Retina (tissue), 1 donor: ENCODE results near the gene MNT.

ENCODE experiments used
- DNase-seq: peaks from one replicate; pipeline ENCODE4 v3.0.0-alpha.2; 2016

MNT gene

DNA sequence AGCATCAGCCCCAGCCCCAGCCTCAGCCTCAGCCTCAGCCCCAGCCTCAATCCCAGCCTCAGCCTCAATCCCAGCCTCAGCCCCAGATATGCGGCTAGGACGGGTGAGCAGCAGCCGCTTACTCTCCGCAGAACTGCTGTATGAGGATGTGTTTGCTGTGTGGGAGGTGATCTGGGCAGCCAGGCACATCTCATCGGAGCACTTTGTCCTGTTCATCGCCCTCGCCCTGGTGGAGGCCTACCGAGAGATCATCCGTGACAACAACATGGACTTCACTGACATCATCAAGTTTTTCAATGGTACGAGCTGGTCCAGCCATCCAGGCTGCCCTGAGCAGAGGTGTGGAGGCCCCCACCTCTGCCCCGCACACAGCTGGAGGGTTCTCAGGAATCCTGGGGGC, 22.0 kb downstream of the MNT start:
- no peak for DNase-seq

- no peak for DNase-seq
These were observed 23.2 kb downstream of the MNT start for GRCh38 chr17:2377659-2378058.

DNA sequence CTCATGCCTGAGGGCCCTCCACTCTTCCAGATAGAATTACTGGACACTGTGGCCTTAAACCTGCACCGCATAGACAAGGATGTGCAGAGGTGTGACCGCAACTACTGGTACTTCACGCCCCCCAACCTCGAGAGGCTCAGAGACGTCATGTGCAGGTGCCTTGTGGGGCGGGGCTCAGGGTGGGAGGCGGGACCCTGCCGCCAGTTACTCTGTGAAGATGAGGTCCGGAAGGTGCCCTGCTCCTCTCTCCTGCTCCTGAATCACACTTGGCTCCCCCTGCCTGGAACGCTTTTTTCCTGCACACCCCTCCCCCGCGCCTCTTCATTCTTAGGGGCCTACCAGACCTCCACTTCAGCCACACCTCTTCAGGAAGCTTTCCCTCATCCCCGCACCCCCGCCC, 24.8 kb downstream of the MNT start:
- no peak for DNase-seq

GRCh38 chr17:2375406-2375805, 25.5 kb downstream of the MNT start:
- DNase-seq: no peak

DNA sequence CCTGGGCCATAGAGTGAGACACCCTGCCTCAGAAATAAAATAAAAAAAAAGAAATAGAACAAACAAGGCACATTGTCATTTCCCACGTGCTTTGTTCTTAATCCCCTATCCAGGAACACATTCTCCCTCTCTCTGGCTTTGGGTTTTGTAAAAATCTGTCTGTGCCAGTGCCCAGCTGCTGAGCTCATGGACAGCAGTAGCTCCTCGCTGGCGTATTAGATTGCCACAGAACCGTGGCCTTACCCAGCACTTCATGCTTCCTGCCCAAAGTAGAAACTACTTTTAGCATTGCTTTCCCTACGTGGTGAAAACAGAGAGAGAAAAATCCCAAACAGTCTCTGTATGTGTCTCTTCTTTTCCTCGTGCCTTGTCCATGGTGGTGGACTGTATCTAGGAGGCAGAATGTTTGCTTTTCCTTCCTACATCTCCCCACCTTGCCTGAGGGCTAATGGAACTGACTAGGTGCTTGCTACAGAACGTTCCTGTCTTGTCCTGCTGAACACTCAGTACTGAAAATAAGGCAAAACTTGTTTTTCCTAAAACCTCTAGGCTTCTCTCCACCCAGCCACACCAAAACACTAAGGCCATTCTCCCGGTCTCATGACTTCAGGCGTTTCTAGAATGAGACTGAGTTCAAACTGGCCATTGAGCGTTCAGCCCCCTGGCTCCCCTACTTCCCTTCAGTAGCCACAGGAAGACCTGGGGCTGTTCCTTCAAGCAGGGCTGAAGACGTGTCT, 26.1 kb downstream of the MNT start:
- DNase-seq: no peak

DNA sequence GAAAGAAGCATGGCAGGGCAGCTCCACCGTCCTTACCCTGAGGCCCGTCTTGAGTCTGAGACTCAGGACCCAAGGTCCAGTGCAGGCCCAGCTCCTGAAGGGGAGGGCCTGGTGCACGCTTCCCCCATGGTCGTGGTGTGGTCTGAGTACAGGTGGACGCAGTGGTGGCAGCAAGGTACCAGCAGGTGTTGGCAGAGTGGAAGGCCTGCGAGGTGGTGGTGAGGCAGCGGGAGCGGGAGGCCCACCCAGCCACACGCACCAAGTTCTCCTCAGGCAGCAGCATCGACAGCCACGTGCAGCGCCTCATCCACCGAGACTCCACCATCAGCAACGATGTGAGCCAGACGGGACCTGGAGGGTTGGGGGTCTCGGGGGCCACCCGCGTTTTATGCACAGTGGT, 27.7 kb downstream of the MNT start:
- no peak for DNase-seq

DNA sequence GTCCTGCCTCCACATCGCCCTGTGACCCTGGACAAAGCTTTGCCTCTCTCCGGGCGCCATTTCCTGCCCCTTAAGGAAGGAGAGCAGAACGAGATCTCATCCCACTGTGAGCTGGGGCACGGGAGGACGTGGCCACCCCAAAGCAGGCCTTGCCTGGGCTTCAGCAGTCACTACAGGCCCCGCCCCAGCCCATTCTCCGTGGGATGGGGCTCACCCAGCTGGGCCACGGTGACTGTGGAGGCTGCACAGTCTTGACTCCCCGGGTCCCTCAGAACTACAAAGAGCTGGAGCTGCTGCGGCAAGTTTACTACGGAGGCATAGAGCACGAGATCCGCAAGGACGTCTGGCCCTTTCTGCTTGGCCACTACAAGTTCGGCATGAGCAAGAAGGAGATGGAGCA, 28.2 kb downstream of the MNT start:
- DNase-seq: no peak

DNA sequence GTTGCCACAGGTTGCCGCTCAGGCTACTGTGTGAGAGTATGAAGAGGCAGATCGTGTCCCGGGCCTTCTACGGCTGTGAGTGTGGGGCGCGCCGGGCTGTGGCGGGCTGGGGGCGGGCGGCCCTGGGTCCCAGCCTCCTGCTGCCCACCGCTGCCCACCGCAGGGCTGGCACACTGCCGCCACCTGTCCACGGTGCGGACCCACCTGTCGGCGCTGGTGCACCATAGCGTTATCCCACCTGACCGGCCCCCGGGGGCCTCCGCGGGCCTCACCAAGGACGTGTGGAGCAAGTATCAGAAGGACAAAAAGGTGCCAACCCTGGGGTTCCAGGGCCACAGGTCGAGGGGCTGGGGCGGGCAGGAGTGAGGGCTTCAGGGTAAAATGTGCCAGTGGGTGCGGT, 28.7 kb downstream of the MNT start:
- DNase-seq: no peak

- no peak for DNase-seq
These were observed 29.4 kb downstream of the MNT start for GRCh38 chr17:2371183-2372130.

GRCh38 chr17:2370211-2370589, 30.7 kb downstream of the MNT start:
- DNase-seq: no peak

- no peak for DNase-seq
These were observed 31.2 kb downstream of the MNT start for GRCh38 chr17:2369551-2370210.

GRCh38 chr17:2369039-2369438, 31.8 kb downstream of the MNT start:
- DNase-seq: no peak

DNA sequence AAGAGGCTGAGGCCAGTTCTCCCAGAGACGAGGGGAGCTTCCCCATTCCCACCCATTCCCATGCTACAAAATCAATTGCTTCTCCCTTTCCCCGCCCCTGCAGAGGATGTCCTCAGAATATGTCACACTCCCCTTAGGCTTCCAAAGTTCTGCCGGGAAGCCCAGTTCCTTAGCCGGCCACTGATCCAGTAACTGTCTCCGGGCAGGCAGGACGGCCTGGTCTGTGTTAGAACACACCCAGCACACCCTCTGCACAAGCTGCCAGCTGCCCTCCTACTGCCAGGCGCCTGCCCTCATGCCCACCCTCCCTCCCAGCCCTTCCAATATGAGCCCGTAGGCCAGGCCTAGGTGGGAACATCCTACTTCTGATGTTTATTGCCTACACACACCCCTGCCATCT, 32.5 kb downstream of the MNT start:
- DNase-seq: no peak

DNA sequence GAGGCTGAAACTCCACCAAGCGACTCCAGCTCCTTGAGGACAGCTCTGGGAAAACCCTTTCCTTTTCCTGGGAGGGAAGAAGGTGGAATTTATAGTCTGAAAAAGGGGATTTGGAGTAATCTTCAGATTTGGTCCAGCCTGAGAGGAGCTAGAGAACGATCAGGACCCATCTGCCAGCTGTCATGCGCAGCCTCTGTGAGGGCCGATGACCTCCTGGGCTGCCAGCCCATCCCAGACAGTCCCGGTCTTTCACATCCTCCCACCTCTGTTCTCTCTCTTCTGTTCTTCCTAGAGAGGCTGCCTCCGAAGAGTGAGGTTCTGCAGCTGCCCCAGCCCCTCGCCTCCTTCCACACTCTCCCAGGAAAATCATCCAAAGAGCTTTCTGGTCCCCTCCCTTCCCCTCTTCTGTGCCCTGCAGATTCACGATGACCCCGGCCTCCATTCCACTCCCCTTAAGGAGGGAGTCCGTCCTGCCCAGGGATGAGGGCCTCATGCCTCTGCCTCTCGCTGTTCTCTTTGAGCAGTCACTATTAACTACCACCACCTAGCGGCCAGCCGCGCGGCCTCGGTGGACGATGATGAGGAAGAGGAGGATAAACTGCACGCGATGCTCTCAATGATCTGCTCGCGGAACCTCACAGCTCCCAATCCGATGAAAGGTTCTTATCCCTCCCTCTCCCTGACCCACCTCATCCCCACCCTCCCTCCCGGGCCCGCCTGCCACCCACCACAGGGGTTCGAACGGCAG, 33.9 kb downstream of the MNT start:
- DNase-seq: no peak

GRCh38 chr17:2365132-2365531, 35.7 kb downstream of the MNT start:
- DNase-seq: no peak

- no peak for DNase-seq
These were observed 36.1 kb downstream of the MNT start for GRCh38 chr17:2364763-2365116.

GRCh38 chr17:2363851-2364762, 36.8 kb downstream of the MNT start:
- DNase-seq: no peak

- DNase-seq: no peak
These were observed 37.5 kb downstream of the MNT start for GRCh38 chr17:2363318-2363717.

- DNase-seq: no peak
These were observed 38.0 kb downstream of the MNT start for GRCh38 chr17:2362881-2363280.

DNA sequence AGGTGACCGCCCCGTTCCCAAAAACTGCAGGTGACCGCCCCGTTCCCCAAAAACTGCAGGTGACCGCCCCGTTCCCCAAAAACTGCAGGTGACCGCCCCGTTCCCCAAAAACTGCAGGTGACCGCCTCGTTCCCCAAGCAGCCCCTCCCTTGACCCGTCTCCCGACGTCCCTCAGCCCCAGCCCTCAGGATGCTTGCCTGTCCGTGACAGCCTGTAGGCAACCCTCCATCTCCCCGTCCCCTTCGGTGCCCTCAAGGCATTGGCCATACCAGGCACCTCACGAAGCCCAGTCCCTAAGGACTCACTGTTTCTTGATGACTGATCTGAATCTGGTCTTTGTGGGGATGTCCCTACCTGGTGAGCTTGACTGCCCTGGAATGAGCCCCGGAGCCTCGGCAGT, 38.4 kb downstream of the MNT start:
- DNase-seq: no peak

DNA sequence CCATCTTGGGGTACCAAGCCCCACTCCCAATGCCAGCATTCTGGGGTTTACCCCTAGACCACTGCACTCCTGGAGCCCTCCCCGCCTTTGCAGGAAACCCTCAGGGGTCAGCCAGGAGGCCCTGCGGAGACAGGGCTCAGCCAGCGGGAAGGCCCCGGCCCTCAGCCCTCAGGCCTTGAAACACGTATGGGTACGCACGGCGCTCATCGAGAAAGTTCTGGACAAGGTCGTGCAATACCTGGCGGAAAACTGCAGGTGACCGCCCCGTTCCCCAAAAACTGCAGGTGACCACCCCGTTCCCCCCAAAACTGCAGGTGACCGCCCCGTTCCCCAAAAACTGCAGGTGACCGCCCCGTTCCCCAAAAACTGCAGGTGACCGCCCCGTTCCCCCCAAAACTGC, 38.8 kb downstream of the MNT start:
- DNase-seq: no peak
